ENCODE data around the gene EEF2. TPM values are rescaled to one million over a fixed set of nuclear protein-coding genes. Genes with fewer than 3 reads are reported as not detected.

Gene EEF2
- 2,308 and 5,096 TPM in 2 replicates for total RNA-seq

GRCh38 chr19:3984908-3985642, at the start of gene EEF2:
Gene EEF2, minus strand, starts transcription at chr19:3985463. Its CDS starts 83 bp downstream, at chr19:3985380.

GRCh38 chr19:4007021-4007835, 22.0 kb upstream of the EEF2 start, which contains the start of gene PIAS4:
Gene PIAS4, plus strand, starts transcription at chr19:4007736. Its CDS starts 25 bp downstream, at chr19:4007761.

GRCh38 chr19:3970808-3971598, 14.3 kb downstream of the EEF2 start, which contains the start of gene DAPK3:
Gene DAPK3, minus strand, starts transcription at chr19:3971099. Its CDS starts 1,364 bp downstream, at chr19:3969735.

GRCh38 chr19:3932931-3933810, 52.1 kb downstream of the EEF2 start, which contains the start of gene NMRK2:
Gene NMRK2, plus strand, starts transcription at chr19:3933069. Its CDS starts 603 bp downstream, at chr19:3933672.

Small RNA genes lying within 50 kb of the gene (small RNA-seq; reads per million reads assigned to genes)
- 53.0 reads per million, percentile 98 among the genes with 10 or more reads in this experiment for gene SNORD37 (ENCODE audit: low replicate concordance)

Other genes with a start within 250 kb of the EEF2 start
- gene APBA3, start 223.8 kb downstream of the EEF2 start, total RNA-seq: 24.1 and 27.8 TPM in 2 replicates
- 41.4 and 61.5 TPM in 2 replicates for gene MRPL54, start 222.8 kb downstream of the EEF2 start, total RNA-seq
- gene RAX2, start 213.2 kb downstream of the EEF2 start, total RNA-seq: not detected in 2 replicates
- not detected in 2 replicates for gene MATK, start 199.1 kb downstream of the EEF2 start, total RNA-seq
- not detected in 2 replicates for gene ZFR2, start 116.4 kb downstream of the EEF2 start, total RNA-seq
- 0.14 TPM in 1 of 2 replicates, not detected in the other for gene ATCAY, start 104.8 kb downstream of the EEF2 start, total RNA-seq
- not detected in 2 replicates for gene NMRK2, start 52.4 kb downstream of the EEF2 start, total RNA-seq
- gene DAPK3, start 14.4 kb downstream of the EEF2 start, total RNA-seq: 134 and 187 TPM in 2 replicates
- 28.2 and 29.9 TPM in 2 replicates for gene PIAS4, start 22.3 kb upstream of the EEF2 start, total RNA-seq
- 32.4 and 60.0 TPM in 2 replicates for gene ZBTB7A, start 81.4 kb upstream of the EEF2 start, total RNA-seq
- 161 and 218 TPM in 2 replicates for gene MAP2K2, start 138.7 kb upstream of the EEF2 start, total RNA-seq
- gene CREB3L3, start 168.2 kb upstream of the EEF2 start, total RNA-seq: not detected in 2 replicates
- gene SIRT6, start 197.1 kb upstream of the EEF2 start, total RNA-seq: 19.7 and 27.3 TPM in 2 replicates
- gene ANKRD24, start 197.2 kb upstream of the EEF2 start, total RNA-seq: 0.14 and 0.66 TPM in 2 replicates
- gene EBI3, start 244.1 kb upstream of the EEF2 start, total RNA-seq: 1.3 and 1.7 TPM in 2 replicates

Measured in placental pericyte (primary cell).